ENCODE results near the gene MAGI2.

Gene MAGI2

GRCh38 chr7:78218051-78218450, 1235.4 kb downstream of the MAGI2 start:
- DNase-seq (ENCODE audit: extremely low read depth, low read depth) = no peak
- no peak for TF ChIP-seq CTCF (IDR thresholded peaks at IDR 0.05; ENCODE audit: low read depth, low read length)

GRCh38 chr7:78215199-78215598, 1238.3 kb downstream of the MAGI2 start:
- TF ChIP-seq CTCF (IDR thresholded peaks at IDR 0.05; ENCODE audit: low read depth, low read length) = no peak
- DNase-seq (ENCODE audit: extremely low read depth, low read depth) = no peak

- TF ChIP-seq CTCF (IDR thresholded peaks at IDR 0.05; ENCODE audit: low read depth, low read length) = no peak
- no peak for DNase-seq (ENCODE audit: extremely low read depth, low read depth)
These were observed 1240.1 kb downstream of the MAGI2 start for GRCh38 chr7:78213402-78213801.

GRCh38 chr7:78212476-78213060, 1240.9 kb downstream of the MAGI2 start:
- DNase-seq (ENCODE audit: extremely low read depth, low read depth) = no peak
- no peak for TF ChIP-seq CTCF (IDR thresholded peaks at IDR 0.05; ENCODE audit: low read depth, low read length)

GRCh38 chr7:78207269-78207668, 1246.2 kb downstream of the MAGI2 start:
- TF ChIP-seq CTCF (IDR thresholded peaks at IDR 0.05; ENCODE audit: low read depth, low read length) = no peak
- DNase-seq (ENCODE audit: extremely low read depth, low read depth) = no peak

GRCh38 chr7:78206769-78207168, 1246.7 kb downstream of the MAGI2 start:
- no peak for TF ChIP-seq CTCF (IDR thresholded peaks at IDR 0.05; ENCODE audit: low read depth, low read length)
- DNase-seq (ENCODE audit: extremely low read depth, low read depth) = no peak

- DNase-seq (ENCODE audit: extremely low read depth, low read depth) = no peak
- TF ChIP-seq CTCF (IDR thresholded peaks at IDR 0.05; ENCODE audit: low read depth, low read length) = no peak
These were observed 1250.3 kb downstream of the MAGI2 start for GRCh38 chr7:78203042-78203720.

Measured in AG09319 (cell line).